Activated CD4-positive, alpha-beta T cell treated with anti-CD3 and anti-CD28 coated beads for 24 hours (primary cell): ENCODE measurements around the gene SRPK2.

Experiments used
- DNase-seq, 2 donors: peaks; one replicate each; pipeline ENCODE4 v3.0.0-alpha.2; 2020; ENCODE audit warnings: low read depth in 2 of 2

Gene SRPK2

DNA sequence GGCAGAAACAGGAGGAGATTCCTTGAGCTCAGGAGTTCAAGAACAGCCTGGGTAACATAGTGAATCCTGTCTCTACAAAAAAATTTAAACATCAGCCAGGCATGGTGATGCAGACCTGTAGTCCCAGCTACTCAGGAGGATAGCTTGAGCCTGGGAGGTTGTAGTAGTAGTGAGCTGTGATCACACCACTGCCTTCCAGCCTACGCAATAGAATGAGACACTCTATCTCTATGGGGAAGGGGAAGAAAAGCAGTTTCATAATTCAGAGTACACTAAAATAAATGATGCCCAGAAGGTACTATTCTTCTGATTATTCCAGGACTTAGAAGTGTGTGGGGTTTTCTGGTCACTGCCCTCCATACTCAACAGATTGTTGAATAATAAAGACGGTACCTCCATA is 197.4 kb downstream of the SRPK2 start:
- no peak for DNase-seq

DNA sequence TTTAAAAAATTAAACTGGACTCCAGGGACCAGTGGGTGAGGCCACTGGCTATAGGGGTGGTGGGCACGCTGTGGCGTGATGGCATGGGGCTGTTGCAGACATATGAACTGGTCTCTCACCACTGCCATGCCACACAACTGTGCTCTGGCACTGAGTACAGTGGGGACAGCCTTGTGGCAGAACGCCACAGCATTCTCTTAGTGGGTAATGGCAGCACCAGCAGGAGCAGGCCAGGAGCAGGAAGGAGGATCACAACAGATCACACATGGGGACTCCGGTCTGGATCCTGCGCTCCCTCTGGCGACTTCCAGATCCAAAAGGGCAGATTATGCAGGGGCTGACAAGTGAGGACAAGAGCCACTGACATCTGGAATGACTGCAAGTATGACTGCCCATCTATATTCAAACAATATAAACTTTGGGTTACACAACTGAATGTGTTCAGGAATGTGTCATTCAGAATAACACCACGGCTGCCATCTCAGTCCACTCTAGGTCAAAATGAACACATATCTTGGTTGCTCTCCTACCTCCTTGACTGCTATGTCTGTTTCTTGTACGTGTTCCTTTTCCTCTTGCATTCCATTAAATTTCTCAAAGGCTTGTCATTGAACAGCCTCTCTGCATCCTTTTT is 198.7 kb downstream of the SRPK2 start:
- no peak for DNase-seq

DNA sequence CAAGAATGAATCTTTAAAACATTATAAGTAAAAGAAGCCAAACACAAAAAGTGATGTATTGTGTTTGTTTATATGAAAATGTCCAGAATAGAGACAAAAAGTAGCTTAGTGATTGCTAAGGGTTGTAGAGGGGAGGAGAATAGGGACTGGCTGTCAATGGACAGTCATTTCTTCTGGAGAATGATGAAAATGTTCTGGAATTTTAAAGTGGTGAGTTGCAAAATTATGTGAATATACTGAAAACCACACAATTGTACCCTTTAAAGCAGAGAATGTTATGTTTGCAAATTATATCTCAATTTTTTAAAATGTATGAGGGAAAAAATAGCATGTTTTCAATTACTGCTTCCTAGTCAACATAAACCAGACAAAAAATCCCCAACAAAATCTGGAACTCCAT is 200.5 kb downstream of the SRPK2 start:
- DNase-seq = no peak

DNA sequence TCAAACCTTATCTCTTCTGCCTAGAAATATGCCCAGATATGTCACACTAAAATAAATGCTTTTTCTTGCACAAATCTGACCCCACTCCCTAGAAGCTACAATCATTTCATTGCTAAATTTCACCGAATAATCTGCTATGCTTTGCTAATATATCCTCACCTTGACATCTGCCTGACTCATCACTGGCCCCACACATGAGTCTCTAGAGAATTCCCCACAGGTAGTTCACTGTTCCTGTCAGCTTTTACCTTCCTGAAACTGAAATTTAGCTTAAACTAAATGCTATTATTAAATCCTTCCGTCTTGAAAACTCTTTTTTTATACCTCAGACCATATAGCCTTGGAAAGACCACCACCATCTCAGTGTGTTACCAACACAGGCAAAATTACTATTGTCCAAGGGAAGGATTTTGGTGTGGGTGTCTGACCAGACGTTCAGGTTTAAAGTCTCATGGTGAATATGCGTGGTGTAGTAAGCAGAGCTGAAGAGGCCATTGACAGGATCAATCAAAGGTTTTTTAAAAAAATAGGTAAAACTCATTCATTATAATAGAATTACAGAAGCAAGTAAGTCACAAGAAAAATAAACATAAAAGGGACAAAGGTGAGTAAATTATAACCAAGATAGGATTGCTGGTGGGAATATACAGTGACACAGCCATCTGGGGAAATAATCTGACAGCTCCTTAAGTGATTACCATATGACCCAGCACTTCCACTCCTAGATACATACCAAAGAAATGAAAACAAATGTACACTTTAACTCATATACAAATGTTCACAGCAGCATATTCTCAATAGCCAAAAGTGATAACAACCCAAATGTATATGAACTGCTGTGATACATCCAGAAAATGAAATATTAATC is 201.2 kb downstream of the SRPK2 start:
- no peak for DNase-seq

DNA sequence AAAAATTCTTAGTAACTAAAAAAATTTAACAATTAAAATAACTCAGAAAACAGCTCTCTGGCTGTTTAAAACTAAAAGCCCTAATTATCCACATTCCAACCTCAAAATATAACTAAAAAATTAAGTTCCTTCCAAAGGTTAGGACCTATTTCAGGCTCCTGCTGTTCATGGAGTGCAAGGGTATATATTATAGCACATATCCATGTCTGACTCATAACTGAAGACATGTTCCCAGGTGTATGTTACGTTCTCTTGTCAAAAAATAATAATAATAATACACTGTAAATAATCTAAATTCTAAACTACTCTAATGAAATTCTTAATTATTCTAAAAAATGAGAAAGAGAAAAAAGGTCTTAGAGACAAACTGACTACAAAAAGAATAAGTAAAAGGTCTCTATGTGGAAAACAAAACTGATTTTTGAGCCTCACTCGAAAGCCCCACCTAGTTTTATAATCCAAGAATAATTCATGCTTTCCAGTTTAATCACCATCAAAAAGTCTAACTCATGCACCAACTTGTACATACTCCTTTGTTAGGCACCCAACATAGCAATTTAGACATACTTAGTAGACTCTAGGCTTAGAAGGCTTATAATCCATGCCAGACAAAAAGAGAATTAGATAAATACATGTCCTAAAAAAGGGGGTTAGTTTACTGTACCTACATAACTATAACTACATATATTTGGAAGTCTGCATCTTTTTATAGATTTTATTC is 203.3 kb downstream of the SRPK2 start:
- DNase-seq = no peak

DNA sequence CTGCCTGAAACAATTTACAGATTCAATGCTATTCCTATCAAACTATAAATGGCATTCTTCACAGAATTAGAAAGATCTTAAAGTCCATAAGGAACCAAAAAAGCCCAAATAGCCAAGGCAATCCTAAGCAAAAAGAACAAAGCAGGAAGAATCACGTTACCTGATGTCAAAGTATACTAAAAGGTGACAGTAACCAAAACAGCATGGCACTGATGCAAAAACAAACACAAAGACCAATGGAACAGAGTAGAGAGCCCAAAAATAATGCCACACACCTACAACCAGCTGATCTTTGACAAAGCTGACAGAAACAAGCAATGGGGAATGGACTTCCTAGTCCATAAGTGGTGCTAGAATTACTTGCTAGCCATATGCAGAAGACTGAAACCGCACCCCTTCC is 208.7 kb downstream of the SRPK2 start:
- DNase-seq = no peak

DNA sequence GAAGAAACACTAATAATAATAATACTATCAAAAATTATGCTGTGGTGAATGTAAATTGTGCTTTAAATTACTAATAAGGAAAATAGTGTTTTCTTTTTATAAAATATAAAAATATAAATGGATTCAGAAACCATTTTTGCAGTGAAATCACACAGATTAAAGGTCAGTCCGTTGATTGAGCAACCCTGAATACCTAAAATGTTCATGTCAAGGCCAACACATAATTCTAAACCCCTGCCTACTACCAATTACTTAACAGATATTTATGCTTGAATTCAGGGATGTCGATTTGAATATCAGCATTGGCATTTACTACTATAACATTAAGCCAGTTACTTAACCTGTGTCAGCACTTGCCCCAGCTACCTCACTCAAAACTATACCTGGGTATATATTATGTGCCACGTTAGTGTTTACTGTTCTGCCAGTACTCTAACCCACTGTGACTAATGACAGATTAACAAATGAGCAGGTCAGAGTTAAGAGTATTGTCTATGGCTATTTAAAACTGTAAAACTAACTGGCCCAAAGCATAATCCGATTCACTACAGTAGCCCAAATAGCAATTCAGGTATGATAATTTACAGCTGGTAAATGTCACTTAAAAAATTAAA is 209.7 kb downstream of the SRPK2 start:
- DNase-seq = no peak

DNA sequence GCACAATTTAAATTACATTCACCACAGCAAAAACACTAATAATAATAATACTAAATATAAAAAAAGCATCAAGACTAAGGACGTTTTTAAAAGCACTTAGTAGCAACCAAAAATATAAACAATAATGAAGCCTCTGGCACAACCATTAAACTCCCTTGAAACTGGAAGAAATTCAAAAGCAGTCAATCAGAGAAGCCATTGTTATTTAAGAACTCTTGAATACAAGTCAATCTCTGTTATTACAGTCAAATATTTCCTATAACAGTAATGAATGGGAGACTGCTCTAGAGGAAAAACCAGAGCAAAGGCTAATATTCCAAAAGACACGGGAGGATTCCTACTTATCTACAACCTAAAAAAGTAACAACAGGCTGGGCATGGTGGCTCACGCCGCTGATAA is 210.5 kb downstream of the SRPK2 start:
- no peak for DNase-seq

DNA sequence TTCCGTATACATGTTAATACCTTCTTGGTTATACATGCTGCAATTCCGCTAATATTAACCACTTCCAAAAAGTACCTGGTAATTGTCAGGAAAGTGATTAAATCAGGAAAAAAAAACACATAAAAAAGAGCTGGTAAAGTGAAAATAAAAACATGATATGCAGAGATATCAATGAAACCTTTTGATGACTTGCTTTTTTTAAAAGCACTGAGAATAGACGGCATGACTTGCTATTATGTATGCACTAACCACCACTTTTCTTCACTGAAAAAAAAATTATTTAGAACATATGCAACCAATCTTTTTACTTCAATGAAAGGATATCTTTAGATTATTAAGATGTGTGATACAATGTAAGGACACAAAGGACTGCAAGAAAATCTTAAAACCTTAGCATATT is 211.7 kb downstream of the SRPK2 start:
- DNase-seq = no peak

DNA sequence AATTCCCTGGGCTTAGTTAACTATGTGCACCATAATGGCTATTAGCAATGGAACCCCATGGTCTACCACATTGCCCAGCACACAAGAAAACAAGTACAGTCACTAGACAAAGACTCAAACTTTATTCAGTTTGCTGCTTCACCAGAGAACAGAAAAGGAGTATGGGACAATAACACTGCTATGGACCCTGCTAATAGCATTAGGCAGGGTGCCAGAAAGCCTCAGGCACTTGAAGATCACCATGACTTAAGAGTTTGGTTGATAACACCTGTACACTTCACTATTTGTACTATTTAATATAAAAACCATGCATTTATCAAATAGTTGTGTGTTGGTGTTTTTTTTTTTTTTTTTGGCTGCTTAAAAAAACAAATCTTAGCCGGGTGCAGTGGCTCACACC is 215.1 kb downstream of the SRPK2 start:
- DNase-seq = no peak

DNA sequence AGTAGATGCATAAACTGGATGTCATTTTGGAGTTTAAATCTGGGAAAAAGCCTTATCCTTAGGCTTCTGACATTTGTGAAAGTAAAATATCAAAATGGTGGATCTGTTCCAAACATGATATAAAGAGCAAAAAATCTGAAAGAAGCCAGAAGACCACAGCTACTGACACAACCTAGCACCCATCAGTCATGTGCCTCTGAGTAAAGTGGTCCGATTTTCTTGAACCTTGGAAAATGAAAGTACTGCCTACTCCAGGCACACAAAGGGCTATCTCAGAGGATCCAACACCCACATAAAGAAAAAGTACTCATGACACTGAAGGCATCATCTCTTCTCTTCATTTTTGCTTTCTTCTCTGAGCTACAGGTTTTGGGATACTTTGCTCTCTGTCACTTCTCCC is 224.0 kb downstream of the SRPK2 start:
- DNase-seq = no peak

DNA sequence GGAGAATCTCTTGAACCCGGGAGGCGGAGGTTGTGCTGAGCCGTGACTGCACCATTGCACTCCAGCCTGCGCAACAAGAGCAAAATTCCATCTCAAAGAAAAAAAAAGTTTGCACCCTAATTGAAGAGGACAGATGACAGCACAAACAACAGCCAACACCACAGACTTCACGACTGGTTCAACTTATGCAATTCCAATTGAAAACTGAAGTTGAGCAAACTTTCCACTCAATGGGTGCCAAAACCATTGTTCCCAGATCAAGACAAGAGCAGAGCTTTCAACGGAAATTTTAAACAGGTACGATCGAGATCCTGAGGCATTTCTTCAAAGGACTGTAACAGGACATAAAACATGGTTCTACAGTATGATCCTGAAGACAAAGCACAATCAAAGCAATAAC is 225.0 kb downstream of the SRPK2 start:
- no peak for DNase-seq

DNA sequence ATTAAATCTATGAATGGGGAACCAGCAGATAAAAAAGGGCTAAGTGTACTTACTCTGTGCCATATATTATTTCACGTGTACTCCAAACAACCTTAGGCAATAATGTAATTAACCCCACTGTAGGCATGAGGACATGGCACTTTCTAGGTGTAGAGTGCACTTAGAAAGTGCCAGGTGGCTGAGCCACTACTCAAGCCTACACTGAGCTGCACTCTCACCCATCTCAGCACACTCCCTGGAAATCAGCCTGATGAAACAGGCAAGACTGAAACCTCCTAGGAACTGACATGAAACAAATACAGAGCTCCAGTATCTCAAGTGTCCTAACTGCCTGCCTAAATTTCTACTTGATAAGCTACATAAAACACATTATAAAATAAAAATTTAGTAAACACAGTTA is 227.4 kb downstream of the SRPK2 start:
- no peak for DNase-seq

DNA sequence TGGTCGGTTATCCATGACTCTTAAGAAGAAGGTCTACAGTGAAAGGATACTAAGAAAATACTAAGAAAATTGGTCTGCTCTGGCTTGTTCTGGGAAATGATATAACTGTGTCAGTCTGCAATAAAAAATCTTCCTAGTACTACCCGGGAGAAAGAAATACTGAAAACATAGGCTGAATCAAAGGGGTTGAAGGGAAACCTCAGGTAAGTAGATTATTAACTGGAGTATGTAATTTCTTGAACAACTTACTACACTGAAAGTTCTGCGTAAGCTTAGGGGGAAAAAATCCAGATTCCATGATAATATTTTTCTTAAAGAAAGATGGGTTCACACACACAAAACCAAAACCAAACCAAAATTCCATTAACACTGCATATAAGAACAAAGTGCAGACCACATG is 231.4 kb downstream of the SRPK2 start:
- DNase-seq = no peak

DNA sequence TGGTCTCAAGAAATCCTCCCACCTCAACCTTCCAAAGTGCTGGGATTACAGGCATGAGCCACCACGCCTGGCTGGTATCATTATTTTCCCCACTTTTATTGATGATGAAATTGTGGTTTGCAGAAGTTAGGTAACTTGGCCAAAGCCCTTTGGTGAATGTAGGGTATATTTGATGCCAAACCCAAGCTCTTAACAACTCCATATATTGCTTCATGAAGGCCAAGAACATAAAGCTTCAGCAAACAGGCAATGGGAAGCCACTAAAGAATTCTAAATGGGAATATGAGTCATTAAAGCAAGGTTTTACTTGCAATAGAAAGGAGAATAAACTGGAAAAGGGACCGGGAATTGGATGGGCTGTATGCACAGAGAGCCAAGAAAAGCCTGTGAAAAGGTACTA is 232.0 kb downstream of the SRPK2 start:
- no peak for DNase-seq

DNA sequence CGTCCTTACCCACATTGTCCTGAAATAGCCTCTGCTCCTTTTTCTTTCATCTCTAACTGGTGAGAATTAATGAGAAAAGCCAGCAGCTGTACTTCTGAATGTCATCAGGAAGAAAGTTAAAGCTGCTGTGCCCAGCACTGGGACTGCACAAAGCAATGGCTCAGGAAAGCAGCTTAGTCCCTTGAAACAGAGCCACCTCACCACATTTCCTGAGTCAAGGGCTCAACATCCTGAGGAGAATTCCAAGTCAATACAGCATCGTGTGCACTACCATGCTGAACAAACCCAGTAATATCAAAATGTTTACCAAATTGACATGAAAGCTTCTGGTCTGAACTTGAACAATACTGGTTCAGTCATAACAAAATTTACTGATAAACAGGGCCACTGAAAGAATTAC is 234.6 kb downstream of the SRPK2 start:
- no peak for DNase-seq

DNA sequence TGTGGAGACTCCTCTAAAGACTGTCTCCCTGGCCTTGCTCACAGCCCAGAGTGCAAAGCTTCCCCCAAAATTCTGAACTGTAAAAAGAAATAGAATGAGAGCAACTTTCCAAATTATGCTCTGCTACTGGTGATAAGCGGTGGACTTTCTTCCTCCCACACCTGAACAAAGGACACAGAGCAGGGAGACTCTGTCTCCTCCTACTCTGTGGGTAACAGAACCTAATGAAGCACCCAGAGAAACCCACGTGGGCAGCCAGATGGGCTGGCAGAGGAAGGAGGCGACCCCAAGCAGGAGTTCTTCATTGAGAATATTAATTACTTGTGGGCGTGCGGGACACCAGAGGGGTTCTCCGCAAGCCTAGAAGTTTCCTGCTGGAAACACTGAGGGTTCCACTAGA is 235.2 kb downstream of the SRPK2 start:
- no peak for DNase-seq

DNA sequence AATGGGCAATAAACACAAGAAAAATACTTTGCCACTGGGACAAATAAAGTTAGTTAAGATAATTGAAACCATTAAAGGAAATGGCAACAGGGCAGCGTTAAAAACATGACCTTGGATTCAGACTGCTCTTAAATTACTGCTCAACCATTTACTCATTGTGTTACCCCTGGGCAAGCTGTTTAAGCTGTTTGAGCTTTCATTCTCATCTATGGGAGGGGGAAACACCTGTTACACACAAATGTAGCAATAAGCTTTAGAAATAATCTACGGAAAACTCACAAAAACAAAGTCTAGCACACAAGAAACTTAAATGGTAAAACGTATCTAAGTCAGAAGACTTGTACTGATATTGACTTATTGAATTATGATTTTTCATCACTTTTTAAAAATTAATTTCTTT is 237.6 kb downstream of the SRPK2 start:
- DNase-seq = no peak

DNA sequence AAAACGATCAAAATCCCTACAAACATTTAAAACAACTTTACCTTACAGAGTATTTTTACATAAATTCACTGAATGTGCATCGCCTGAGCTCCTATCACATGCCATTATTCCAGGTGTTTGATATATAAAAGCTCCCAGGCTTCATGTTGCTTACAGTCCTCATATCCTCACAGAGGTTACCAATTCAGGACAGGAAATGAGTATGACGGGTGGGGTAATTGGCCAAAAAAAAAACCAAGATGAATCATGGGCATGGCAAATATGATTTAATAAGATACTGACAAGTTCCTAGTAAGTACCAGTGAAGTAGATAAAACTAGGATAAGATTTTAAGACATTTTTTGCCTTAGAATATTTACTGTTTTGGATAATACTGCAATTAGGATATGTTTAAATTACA is 238.9 kb downstream of the SRPK2 start:
- DNase-seq = no peak

DNA sequence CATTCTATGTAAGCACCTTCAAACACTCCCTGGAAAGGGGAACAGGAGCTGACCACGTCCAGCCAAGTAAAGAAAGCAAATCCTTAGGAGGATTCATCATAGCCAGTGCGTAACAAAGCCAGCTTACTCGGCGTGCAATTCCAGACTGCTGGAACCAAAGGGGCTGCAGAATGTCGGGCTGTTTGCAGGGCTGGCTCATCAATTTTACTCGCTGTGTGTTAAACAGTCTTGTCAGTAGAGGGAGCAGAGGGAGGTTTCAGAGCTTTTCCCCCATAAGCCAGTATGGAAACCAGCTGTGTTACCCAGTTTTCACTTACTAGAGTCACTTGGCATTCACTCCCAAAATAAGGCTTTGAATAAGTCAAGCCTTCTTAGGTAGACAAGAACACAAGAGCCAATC is 247.7 kb downstream of the SRPK2 start:
- no peak for DNase-seq

DNA sequence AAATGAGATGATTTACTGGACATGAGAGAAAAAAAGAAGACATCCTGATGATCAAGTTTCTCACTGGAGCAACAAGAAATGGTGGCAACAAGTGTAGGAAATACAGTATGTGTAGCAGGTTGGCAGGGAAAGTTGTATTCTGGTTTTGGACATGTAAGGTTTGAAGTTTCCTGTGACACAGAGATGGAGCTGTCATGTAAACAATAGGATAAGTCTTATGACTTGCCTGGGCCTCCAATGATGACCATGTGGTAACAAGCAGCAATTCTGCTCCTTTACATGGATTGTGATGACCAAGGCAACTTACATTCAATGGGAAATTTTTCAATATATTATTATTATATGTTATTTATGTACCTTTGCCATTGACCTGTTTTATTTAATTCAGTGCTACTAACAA is 249.3 kb downstream of the SRPK2 start:
- no peak for DNase-seq

DNA sequence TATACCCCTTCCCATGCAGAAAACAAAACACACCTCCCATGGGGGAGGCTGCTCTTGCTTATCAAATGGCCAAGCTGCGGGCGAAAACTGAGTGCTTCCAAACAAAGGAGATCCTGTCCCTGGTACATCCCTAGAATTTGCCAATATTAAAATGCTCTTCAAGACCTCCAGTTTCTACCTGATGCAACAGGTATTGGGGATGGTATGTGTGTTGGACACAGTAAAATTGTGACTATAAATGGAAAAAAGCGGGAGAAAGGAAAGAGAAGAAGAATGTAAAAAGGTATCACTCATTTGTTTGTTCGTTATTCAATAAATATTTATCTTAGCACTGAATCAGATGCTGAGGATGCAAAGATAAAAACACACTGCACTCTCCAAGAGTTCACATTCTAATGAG is 250.8 kb downstream of the SRPK2 start:
- DNase-seq = no peak

DNA sequence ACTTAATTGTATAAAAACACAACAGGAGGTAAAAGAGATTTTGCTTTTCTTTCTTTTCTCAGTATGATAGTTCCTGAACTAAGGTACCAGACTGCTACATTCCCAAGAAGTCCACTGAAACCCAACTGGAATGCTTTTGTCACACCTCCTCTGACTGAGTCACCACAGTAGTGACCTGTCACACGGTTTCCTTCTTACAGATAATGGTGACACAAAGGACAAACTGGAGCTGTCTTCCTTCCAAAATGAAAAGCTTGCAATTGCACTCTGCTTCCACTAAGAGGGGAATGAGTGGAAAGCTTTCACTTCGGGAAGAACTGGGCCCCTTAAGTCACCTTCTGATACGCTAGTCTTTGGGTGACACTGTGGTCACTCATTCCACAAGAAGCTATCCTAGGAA is 252.5 kb downstream of the SRPK2 start:
- no peak for DNase-seq
